NOMO-1 treated with dmso at 0.1 percent for 144 hours (cell line): Measurements from ENCODE around the gene SAMD15.
"Not testable (repeated sequence)": the region's sequence is repeated elsewhere in the genome, so short reads cannot be mapped to it uniquely, and the experiment has no call there.

Experiments used
- DNase-seq: peaks from one replicate; lab custom pipeline; 2025; ENCODE audit not compliant: unreplicated experiment; lab: John Stamatoyannopoulos, UW

Gene SAMD15

DNA sequence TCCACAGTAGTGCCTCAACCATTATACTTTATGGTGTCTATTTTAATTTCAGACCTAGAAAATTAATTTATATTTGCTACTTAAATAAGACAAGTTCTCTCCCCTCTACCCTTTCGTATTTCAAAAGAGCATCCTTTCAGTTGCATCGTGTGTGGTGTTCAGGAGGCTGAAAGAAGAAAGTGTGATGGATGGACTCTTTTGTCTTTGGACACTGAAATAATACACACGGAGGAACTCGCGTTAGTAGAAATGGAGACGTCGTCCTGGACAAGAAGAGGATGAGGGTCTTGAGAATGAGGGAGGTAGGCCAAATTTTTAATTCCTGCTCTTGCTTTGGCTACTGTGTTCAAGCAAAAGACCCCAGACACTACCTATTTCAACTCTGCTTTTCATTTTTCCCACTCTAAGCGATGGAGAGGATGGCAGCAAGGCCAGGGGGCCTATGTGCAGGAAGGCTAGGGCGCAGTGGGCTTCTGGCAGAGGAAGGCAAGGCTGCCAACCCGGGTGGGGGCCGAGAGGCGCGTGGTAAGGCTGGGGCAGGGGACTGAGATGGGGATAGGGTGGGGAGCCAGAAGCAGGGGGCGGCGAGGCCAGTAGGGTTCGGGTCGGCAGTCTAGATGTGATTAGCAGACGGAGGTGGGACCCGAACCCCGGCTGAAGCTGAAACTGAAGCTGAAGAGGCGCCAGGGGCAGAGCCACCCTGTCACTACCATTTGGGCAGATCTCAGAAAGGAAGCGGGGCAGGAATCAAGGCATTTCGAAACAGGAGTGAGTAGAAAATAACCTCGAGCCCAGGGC lies 1.0 kb upstream of the SAMD15 start:
- no peak for DNase-seq

DNA sequence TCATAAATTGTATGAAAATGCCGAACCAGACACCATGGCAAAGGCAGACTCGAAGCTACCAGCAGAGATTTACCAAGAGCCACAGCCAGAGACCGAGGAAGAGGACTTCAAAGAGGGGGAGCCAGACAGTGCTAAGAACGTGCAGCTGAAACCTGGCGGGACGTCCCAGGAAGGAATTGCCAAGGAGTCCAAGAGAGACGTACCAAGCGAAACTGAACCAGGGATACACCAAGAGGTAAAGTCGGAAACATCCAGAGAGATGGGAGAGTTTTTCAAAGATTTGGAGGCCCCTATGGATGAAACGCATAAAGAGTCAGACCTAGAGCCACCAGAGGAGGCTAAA lies 294 bp downstream of the SAMD15 start:
- DNase-seq: no peak

- peak; percentile 40 for DNase-seq
Measured at GRCh38 chr14:77378701-77379100, 1.5 kb downstream of the SAMD15 start.

GRCh38 chr14:77390188-77390587 lies 13.0 kb downstream of the SAMD15 start:
- DNase-seq: no peak

GRCh38 chr14:77400216-77400615 lies 23.0 kb downstream of the SAMD15 start:
- DNase-seq: no peak

- no peak for DNase-seq
Measured at GRCh38 chr14:77403768-77404167, 26.6 kb downstream of the SAMD15 start.

DNA sequence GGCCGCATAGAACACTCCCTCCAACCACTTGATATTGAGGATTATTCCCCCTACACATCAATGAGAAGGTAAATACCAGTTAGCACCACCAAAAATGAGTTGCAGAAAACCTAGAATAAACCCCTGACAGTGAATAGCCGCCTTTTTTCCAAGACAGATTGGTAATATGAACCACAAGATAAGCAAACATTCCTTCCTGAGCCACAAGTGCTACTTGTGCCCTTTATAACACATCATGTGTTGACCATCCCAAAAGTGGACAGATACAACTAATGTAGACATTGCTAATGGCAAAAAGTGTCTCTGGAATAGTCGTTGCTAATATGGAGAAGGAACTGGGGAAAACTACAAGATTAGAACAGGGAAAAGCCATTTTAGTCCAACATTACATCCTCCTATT lies 28.9 kb downstream of the SAMD15 start:
- DNase-seq: no peak

GRCh38 chr14:77406718-77407117 lies 29.5 kb downstream of the SAMD15 start:
- DNase-seq: peak; percentile 27

GRCh38 chr14:77407158-77407557 lies 30.0 kb downstream of the SAMD15 start:
- peak; percentile 64 for DNase-seq

DNA sequence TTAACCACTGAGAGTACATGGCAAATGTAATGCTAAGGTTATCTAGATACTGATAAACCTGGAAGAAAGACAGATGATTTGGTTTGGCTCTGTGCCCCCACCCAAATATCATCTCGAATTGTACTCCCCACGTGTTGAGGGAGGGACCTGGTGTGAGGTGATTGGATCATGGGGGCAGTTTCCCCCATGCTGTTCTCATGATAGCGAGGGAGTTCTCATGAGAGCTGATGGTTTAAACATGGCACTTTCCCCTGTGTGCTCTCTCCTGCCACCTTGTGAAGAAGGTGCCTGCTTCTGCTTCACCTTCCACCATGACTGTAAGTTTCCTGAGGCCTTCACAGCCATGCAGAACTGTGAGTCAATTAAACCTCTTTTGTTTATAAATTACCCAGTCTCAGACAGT lies 32.0 kb downstream of the SAMD15 start:
- DNase-seq: no peak

DNA sequence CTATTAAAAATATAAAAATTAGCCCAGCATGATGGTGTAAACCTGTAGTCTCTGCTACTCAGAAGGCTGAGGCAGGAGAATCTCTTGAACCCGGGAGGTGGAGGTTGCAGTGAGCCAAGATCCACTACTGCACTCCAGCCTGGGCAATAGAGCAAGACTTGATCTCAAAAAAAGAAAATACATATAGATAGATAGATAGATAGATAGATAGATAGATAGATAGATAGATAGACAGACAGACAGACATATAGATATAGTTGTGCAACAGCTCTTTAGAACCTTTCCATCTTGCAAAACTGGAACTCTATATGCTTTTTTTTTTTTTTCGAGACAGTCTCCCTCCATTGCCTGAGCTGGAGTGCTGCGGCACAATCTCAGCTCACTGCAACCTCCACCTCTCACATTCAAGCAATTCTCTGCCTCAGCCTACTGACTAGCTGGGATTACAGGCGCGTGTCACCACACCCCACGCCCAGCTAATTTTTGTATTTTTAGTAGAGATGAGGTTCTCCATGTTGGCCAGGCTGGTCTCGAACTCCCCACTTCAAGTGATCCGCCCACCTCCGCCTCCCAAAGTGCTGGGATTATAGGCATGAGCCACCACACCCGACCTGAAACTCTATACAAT lies 38.3 kb downstream of the SAMD15 start:
- not testable (repeated sequence) for DNase-seq

- not testable (repeated sequence) for DNase-seq
Measured at GRCh38 chr14:77416098-77416497, 38.9 kb downstream of the SAMD15 start.

DNA sequence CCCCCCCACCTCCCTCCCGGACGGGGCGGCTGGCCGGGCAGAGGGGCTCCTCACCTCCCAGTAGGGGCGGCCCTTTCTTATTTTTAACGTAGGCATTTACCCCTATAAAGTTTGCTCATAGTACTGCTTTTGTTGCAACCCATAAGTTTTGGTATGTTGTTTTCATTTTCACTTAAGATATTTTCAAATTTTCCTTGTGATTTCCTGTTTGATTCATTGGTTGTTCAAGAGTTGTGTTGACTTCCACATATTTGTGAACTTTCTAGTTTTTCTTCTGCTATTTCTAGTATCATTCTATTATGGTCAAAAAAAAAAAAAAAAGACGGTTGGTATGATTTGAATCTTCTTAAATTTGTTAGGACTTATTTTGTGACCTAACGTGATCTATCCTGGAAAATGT lies 39.7 kb downstream of the SAMD15 start:
- no peak for DNase-seq

DNA sequence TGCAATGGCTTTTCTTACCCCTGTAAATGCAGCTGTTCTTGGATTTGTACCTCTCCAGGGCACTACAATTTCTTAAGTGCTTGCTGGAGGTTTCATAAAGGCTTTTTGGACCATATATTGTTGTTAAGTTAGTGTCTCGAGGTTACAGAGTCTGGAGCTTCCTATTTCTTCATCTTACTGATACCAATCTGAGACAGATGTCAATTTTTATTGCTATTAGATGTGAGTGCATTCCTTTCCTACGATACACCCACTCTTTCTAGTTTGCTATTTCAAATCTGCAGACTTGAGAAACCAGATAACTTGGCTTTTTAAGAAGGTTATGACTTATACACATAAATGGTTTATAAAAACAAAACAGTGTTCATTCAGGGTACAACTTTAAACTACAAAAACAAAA lies 44.0 kb downstream of the SAMD15 start:
- no peak for DNase-seq

DNA sequence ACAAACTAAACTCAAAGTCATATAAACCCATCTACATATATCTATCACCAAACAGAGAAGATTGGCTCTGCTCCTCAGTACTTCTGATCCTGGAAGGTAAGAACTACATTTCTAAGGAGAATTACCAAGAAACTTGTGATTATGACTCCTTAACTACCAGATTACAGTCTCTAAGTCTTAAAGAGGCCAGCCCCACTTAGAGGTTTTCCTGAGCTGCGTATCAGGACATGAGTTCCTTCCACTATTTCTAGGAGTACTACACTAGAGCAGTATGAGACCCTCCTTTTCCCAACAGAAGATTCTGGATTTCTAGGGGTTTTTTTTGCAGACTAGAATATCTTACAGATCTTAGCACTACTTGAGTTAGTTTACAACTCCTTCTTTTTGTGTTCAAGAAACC lies 46.2 kb downstream of the SAMD15 start, which contains the start of gene NOXRED1:
Gene NOXRED1 (minus strand): TSS at position 101 of the 400 bp plus-strand sequence. CDS start 634 bp downstream, outside the sequence.
- no peak for DNase-seq

GRCh38 chr14:77424862-77425261 lies 47.7 kb downstream of the SAMD15 start:
- no peak for DNase-seq

- DNase-seq: no peak
Measured at GRCh38 chr14:77426396-77426795, 49.2 kb downstream of the SAMD15 start.

DNA sequence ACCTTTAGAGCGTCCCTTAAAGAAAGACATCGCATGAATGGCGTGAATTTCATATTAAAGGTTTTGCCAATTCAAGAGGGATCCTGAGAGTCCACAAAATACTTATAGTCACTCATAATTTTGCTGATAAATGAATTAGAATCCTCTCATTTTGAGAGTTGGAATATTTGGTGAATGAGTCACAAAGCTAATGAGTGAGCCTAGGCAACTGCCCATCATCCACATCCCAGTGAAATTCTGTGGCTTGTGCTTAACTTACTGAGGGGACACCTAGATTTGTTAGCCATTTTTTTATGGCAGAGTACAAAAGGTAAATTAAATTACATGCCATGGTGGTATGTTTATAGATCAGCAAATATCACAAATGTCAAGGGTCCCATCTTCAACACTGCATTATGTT lies 58.9 kb downstream of the SAMD15 start:
- no peak for DNase-seq

DNA sequence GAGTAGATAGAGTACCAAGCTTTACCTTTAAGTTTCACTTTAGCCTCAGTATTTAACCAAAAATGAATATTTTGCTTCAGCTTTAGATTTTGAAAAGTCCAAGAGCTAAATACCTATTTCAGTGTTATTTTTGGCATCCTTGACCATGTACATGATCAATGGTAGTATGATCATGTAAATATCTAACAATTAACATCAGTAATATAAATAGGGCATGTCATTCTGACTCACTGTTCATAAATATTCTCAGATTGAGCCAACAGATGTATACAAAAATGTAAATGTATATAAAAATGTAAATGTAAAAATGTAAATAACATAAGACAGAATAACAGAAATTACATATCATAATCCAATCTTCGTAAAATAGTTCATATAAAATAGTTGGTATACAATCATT lies 61.4 kb downstream of the SAMD15 start:
- no peak for DNase-seq

DNA sequence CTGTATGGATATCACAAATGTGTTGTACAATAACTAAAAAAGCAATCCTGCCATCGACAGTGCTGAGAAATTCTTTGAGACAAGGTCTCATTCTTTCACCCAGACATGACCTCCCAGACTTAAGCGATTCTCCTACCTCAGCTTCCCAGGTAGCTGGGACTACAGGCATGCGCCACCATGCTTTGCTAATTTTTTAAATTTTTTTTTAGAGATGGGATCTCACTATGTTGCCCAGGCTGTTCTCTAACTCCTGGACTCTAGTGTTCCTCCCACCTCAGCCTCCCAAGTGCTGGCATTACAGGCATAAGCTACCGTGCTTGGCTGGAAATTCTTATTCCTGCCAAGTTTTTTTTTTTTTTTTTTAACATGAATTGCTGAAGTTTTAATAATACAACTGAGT lies 62.7 kb downstream of the SAMD15 start:
- no peak for DNase-seq
